NCI-H1436 treated with DMSO at 0.1 percent for 48 hours (cell line): ENCODE data around the gene VPS18.

Experiments
- DNase-seq: peaks from one replicate; lab custom pipeline; 2025; lab: John Stamatoyannopoulos, UW

The VPS18 gene

GRCh38 chr15:40900256-40901052 lies 6.2 kb downstream of the VPS18 start:
- DNase-seq, result no peak

- no peak for DNase-seq
Measured at GRCh38 chr15:40901053-40901443, 6.8 kb downstream of the VPS18 start.

- DNase-seq, result no peak
Measured at GRCh38 chr15:40902605-40903561, 8.6 kb downstream of the VPS18 start.

GRCh38 chr15:40904552-40905201 lies 10.4 kb downstream of the VPS18 start:
- no peak for DNase-seq

- DNase-seq, result peak; percentile 54
Measured at GRCh38 chr15:40906091-40906990, 12.1 kb downstream of the VPS18 start.

GRCh38 chr15:40906991-40907802 lies 12.9 kb downstream of the VPS18 start:
- DNase-seq, result no peak

GRCh38 chr15:40908095-40908494 lies 13.8 kb downstream of the VPS18 start:
- no peak for DNase-seq

- no peak for DNase-seq
Measured at GRCh38 chr15:40909662-40910630, 15.7 kb downstream of the VPS18 start.

- DNase-seq, result no peak
Measured at GRCh38 chr15:40911141-40911540, 16.9 kb downstream of the VPS18 start.

- DNase-seq, result no peak
Measured at GRCh38 chr15:40911693-40912092, 17.4 kb downstream of the VPS18 start.

GRCh38 chr15:40912478-40912877 lies 18.2 kb downstream of the VPS18 start:
- no peak for DNase-seq

GRCh38 chr15:40914013-40914412 lies 19.8 kb downstream of the VPS18 start:
- no peak for DNase-seq

GRCh38 chr15:40914486-40914885 lies 20.2 kb downstream of the VPS18 start:
- DNase-seq, result no peak

- DNase-seq, result no peak
Measured at GRCh38 chr15:40915116-40915661, 20.9 kb downstream of the VPS18 start.

GRCh38 chr15:40915679-40916078 lies 21.4 kb downstream of the VPS18 start:
- DNase-seq, result no peak

- DNase-seq, result no peak
Measured at GRCh38 chr15:40917585-40917984, 23.3 kb downstream of the VPS18 start.

- no peak for DNase-seq
Measured at GRCh38 chr15:40918146-40918798, 24.0 kb downstream of the VPS18 start.

GRCh38 chr15:40918799-40919392 lies 24.6 kb downstream of the VPS18 start:
- no peak for DNase-seq
